ENCODE results near the gene PATJ. TPM values are rescaled to one million over a fixed set of nuclear protein-coding genes. Genes with fewer than 3 reads are reported as not detected.

PATJ gene
- total and polyA plus RNA-seq, 3 donors from 2014 or later, result 12.9 to 44.5 (median 21.6) TPM

DNA sequence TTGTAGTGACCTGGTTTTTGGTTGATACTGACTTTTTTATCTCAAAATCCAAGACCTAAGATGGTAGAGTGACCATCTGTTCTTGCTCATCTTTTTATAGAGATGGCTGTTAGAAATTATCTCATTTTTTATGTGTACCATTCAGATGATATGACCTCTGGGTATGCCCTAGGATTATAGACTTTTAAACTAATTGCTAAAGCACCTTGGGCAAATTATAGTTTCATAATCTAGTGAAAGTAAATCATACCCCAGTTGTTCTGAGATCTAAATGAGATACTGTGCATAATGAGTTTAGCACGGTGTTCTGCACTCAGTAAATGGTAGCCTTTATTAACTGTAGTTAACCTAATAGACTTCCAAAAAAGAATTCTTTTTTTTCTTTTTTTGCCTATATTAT lies 269.8 kb downstream of the PATJ start:
- WGBS, 2 donors, result 51 to 81% methylated on average over 1 of the region's 1 CpG
- Histone ChIP-seq H3K9me3 (no peaks in the 10 kb centered on the region), H3K4me1 (no peaks in the 10 kb centered on the region), H3K27me3 (no peaks in the 10 kb centered on the region), H3K27ac (no peak overlapping the region), H3K4me3 (no peak overlapping the region), H3K36me3 (ENCODE audit: low read depth, missing control alignments) (no peaks in the 10 kb centered on the region)
- TF ChIP-seq, protein P1, sequence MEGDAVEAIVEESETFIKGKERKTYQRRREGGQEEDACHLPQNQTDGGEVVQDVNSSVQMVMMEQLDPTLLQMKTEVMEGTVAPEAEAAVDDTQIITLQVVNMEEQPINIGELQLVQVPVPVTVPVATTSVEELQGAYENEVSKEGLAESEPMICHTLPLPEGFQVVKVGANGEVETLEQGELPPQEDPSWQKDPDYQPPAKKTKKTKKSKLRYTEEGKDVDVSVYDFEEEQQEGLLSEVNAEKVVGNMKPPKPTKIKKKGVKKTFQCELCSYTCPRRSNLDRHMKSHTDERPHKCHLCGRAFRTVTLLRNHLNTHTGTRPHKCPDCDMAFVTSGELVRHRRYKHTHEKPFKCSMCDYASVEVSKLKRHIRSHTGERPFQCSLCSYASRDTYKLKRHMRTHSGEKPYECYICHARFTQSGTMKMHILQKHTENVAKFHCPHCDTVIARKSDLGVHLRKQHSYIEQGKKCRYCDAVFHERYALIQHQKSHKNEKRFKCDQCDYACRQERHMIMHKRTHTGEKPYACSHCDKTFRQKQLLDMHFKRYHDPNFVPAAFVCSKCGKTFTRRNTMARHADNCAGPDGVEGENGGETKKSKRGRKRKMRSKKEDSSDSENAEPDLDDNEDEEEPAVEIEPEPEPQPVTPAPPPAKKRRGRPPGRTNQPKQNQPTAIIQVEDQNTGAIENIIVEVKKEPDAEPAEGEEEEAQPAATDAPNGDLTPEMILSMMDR (IDR thresholded peaks at IDR 0.05), result no peak
- TF ChIP-seq POLR2A (IDR thresholded peaks at IDR 0.05), result no peak
- intact Hi-C loops (cut with DNase I; ENCODE audit: low total_unique reads), result no loop called here
- no peak for DNase-seq

DNA sequence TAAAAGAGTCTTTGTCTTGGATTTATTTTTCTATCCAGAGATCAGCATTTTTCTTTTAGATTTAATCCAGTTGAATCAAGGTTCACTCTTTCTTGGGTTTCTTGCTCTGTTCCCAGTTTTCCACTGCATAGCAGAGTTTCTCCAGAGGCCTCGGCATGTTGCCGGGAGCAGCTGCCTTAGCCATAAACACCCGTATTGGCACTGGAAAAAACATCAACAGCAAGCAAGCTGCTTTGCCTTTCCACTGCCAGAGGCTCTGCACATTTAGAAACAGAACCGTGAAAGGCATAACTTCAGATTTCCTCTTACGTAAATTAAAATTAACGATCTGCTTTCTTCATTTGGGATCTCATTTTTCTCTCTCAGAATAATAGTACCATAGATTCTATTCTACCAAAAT lies 270.6 kb downstream of the PATJ start:
- peak; percentile 62 for DNase-seq
- no peaks in the 10 kb centered on the region for H3K9me3 ChIP-seq
- H3K27ac ChIP-seq, result peak overlapping the region in 1 of 2 donors; percentile 13
- WGBS, 2 donors, result 52 to 59% methylated on average over 6 of the region's 6 CpGs
- H3K4me1 ChIP-seq, result no peaks in the 10 kb centered on the region
- TF ChIP-seq, protein P1 (IDR thresholded peaks at IDR 0.05), result no peak
- no peak for TF ChIP-seq POLR2A (IDR thresholded peaks at IDR 0.05)
- intact Hi-C loops (cut with DNase I; ENCODE audit: low total_unique reads), result no loop called here
- no peaks in the 10 kb centered on the region for H3K36me3 ChIP-seq (ENCODE audit: low read depth, missing control alignments)
- no peaks in the 10 kb centered on the region for H3K27me3 ChIP-seq
- H3K4me3 ChIP-seq, result no peak overlapping the region

DNA sequence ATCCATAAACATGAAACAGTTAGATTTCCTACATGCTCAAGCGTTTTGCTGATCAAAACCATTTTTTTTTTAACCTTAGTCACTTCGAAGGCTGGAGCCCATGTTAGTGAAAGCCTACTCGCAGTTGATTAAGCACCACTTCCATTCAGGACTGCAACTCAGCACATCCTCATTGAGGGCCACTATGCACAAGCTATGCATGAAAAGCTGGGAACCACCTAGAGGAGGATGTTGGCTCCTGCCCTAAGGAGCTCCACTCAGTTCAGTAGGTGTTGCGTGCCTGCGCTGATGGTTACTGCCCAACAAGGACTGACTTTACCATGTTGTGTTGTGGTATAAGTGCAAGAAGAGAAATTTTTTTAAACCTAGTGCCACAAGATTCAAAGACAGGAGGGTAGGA lies 271.0 kb downstream of the PATJ start:
- Histone ChIP-seq H3K4me3 (no peak overlapping the region), H3K4me1 (no peaks in the 10 kb centered on the region), H3K27me3 (no peaks in the 10 kb centered on the region), H3K36me3 (ENCODE audit: low read depth, missing control alignments) (no peaks in the 10 kb centered on the region), H3K9me3 (no peaks in the 10 kb centered on the region), H3K27ac (peak overlapping the region in 1 of 2 donors; percentile 13)
- DNase-seq, result no peak
- intact Hi-C loops (cut with DNase I; ENCODE audit: low total_unique reads), result no loop called here
- TF ChIP-seq, protein P1 (IDR thresholded peaks at IDR 0.05), result no peak
- TF ChIP-seq POLR2A (IDR thresholded peaks at IDR 0.05), result no peak
- WGBS, 2 donors, result 82 to 85% methylated on average over 5 of the region's 5 CpGs

DNA sequence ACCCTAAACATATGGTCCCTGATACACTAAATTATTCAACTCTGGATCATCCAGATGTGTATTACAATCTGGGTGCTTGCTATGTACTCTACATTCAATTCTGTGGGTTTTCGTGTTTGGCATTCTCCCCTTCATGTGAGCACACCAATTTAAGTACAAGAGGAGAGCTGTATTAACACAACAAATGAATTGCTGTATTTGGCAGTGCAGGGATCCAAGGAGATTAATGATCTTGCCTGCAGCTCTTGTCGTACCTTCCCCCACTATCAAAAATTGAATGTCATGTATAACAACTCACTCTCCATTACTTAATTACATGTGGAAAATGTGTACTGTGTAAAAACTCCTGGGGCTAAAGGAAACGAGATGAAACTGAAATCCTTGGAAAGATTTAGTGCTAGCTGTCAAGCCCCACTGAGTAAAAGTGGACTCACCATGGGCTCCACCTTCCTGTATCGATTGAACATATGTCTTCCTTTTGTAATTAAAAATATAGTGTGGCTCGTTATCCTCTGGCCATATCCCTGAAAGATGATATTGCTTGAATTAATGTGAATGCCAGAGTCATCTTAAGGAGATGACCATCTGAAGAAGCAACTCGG lies 280.2 kb downstream of the PATJ start:
- no peak for DNase-seq
- H3K4me1 ChIP-seq, result no peaks in the 10 kb centered on the region
- no peaks in the 10 kb centered on the region for H3K36me3 ChIP-seq (ENCODE audit: low read depth, missing control alignments)
- no peaks in the 10 kb centered on the region for H3K9me3 ChIP-seq
- intact Hi-C loops (cut with DNase I; ENCODE audit: low total_unique reads), result no loop called here
- H3K27ac ChIP-seq, result no peak overlapping the region
- no peak overlapping the region for H3K4me3 ChIP-seq
- 75 to 83% methylated on average over 6 of the region's 6 CpGs for WGBS, 2 donors
- H3K27me3 ChIP-seq, result no peaks in the 10 kb centered on the region
- TF ChIP-seq POLR2A (IDR thresholded peaks at IDR 0.05), result no peak
- TF ChIP-seq, protein P1 (IDR thresholded peaks at IDR 0.05), result no peak

DNA sequence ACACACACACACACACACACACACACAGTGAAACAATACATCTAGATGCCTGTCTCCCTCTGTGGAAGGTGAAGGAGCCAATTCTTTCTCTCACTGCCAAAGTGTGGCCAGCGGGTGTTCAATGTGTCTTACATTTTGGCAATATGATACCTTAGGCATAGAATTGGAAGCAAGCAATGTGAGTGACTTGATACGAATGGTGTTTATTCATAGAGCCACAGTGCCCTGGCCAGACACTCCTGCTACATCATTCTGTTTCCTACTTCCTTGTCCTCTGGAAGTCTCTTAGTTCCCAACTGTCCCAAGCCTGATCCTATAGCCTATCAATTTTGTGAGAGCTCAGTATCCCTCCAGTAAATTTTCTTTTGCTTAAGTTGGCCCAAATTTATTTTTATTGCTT lies 282.4 kb downstream of the PATJ start:
- H3K4me3 ChIP-seq, result no peak overlapping the region
- H3K27ac ChIP-seq, result no peak overlapping the region
- TF ChIP-seq, protein P1 (IDR thresholded peaks at IDR 0.05), result no peak
- no peak for TF ChIP-seq POLR2A (IDR thresholded peaks at IDR 0.05)
- 81 to 86% methylated on average over 2 of the region's 2 CpGs for WGBS, 2 donors
- H3K36me3 ChIP-seq (ENCODE audit: low read depth, missing control alignments), result no peaks in the 10 kb centered on the region
- no peak for DNase-seq
- intact Hi-C loops (cut with DNase I; ENCODE audit: low total_unique reads), result no loop called here
- no peaks in the 10 kb centered on the region for H3K4me1 ChIP-seq
- no peaks in the 10 kb centered on the region for H3K27me3 ChIP-seq
- no peaks in the 10 kb centered on the region for H3K9me3 ChIP-seq

Data from testis (tissue), 3 donors.